ENCODE data around the gene KCNMB1. TPM values are rescaled to one million over a fixed set of nuclear protein-coding genes. Genes with fewer than 3 reads are reported as not detected.
A peak's percentile ranks its signal among the peaks of the same experiment; 100 is the strongest.

KCNMB1 gene
- total RNA-seq, 2 donors from 2014 or later: 0.74 to 0.83 TPM

DNA sequence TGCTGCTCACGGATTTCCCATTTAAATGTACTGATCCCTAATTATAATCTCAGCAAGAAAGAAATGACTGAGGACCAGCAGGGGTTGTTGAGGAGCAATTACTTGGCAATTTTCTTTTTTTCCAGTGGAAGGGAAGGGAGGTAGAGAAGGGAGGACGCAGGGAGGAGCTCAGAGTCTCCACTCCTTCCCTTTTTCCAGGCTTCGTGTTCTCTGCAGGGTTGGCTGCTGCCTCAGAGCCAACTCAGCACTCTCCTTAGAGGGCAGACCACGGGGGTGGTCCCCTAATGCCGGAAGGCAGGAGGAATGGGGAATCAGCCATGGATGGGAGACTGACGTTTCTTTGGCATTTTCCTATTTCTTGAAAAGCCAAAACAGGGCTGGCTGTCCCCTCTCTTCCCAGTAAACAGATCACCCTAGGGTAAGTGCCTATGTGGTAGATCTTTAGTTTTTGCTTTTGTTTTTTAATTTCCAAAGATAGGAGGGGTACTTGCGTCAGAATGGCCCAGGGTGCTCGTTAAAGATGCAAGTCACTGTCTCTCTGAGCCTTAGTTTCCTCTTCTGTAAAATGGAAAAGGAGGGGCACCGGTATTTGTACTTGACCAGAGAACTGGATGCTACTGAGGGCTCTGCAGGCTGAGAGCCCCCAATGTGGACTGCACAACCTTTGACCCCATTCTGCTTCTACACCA lies 52.0 kb downstream of the KCNMB1 start:
- no peaks in the 10 kb centered on the region for H3K27me3 ChIP-seq
- no peak overlapping the region for H3K4me3 ChIP-seq
- no peaks in the 10 kb centered on the region for H3K4me1 ChIP-seq
- H3K36me3 ChIP-seq: no peaks in the 10 kb centered on the region
- no peak for DNase-seq (ENCODE audit: low spot score)
- H3K27ac ChIP-seq: no peak overlapping the region
- H3K9me3 ChIP-seq: no peaks in the 10 kb centered on the region
- TF ChIP-seq CTCF (IDR thresholded peaks at IDR 0.05): no peak

DNA sequence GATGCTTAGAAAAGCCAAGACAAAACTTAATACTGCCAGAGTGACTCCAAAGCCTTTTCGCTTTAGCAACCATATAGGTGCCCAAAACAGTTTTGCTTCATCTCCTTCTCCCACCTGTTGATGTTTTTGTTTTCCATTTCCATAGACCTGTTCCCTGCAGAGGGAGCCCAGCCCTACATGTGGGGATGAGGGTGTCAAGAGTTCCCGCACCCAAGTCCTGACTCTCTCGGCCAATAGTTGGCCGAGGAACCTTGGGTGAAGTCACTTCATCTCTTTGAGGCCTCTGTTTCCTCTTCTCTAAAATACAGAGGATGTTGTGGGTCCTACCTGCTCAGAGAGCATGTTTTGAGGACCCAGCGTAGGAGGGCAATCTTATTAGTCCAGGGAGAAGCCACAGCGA lies 53.1 kb downstream of the KCNMB1 start:
- TF ChIP-seq CTCF (IDR thresholded peaks at IDR 0.05): no peak
- H3K4me1 ChIP-seq: peaks cover 0 to 7% of the 10 kb centered on the region in 2 donors

DNA sequence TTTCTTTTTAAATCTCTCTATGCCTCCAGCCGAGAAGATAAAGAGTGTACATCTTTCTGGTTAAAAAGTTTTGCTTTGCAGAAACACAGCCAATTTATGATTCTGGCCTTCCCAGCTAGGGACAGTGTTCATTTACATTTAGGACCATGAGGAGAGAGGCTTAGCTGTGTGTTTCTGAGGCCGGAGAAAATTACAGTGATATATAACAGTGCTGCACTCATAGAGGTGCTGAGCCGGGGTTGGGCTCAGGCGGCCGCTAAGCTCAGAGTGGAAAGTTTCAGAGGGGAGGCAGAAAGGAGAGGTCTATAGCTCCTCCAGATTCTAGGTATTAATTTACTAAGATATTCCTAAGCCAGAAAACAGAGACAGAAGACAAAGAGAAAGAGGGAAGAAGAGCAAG lies 54.5 kb downstream of the KCNMB1 start:
- H3K4me1 ChIP-seq: peaks cover 0 to 14% of the 10 kb centered on the region in 2 donors
- H3K27ac ChIP-seq: no peak overlapping the region
- no peaks in the 10 kb centered on the region for H3K9me3 ChIP-seq
- TF ChIP-seq CTCF (IDR thresholded peaks at IDR 0.05): no peak
- no peak overlapping the region for H3K4me3 ChIP-seq
- no peak for DNase-seq (ENCODE audit: low spot score)
- no peaks in the 10 kb centered on the region for H3K36me3 ChIP-seq
- H3K27me3 ChIP-seq: no peaks in the 10 kb centered on the region

More for the DNA sequence above, 53.1 kb downstream of the KCNMB1 start:
- Histone ChIP-seq H3K27ac (no peak overlapping the region), H3K36me3 (no peaks in the 10 kb centered on the region), H3K27me3 (no peaks in the 10 kb centered on the region), H3K4me3 (no peak overlapping the region), H3K9me3 (no peaks in the 10 kb centered on the region)
- no peak for DNase-seq (ENCODE audit: low spot score)

DNA sequence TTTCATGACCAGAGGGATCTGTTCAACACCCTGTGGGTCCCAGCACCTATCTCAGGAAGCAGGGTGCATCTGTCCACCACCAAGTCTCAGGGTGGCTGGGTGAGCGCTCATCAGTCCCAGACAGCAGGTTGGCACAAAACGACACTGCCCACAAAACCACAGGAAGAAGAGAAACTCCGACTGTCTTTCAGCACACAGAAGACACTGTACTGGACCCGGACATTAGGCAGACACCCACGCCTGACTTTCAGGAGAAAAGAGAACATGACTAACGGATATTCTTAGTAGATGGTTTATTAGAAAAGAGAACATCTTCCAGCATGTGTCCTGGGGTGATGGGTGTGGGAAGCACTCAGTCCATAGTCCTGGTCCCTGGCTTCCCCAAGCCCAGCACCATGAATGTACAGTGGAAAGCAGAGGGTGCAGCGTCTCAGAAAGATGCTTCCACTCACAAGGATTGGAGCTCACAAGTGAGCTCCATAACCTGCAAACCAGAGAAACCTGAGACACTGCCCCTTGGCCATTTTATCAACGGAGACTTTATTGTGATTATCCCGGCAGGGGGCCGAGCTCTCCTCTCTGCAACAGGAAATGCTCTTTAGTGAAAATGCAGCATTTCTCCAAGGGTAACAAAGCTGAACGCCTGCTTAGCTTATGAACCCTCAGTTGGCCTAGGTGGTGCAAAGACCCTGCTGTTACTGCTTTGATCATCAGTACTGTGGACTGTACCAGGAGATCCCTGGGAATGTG lies 55.8 kb downstream of the KCNMB1 start:
- H3K9me3 ChIP-seq: no peaks in the 10 kb centered on the region
- H3K27me3 ChIP-seq: no peaks in the 10 kb centered on the region
- H3K27ac ChIP-seq: no peak overlapping the region
- peaks cover 0 to 14% of the 10 kb centered on the region in 2 donors for H3K4me1 ChIP-seq
- no peaks in the 10 kb centered on the region for H3K36me3 ChIP-seq
- no peak for DNase-seq (ENCODE audit: low spot score)
- no peak overlapping the region for H3K4me3 ChIP-seq
- no peak for TF ChIP-seq CTCF (IDR thresholded peaks at IDR 0.05)

DNA sequence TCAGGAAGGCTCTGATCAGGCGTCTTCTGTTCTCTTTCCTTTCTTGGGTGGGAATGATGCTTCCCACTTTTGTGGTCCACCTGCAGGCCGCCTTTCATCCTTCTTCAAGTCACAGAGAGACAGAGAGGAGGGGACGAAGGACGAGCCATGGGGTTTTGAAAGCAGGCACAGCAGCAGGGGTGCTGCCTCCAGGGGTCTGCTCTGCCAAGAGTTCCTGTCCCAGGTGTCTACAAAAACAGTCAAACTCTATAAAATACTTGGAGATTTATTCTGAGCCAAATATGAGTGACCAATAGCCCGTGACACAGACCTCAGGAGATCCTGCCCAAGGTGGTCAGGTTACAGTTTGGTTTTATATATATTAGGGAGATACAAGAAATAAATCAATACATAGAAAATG lies 57.1 kb downstream of the KCNMB1 start:
- no peak for DNase-seq (ENCODE audit: low spot score)
- Histone ChIP-seq H3K9me3 (no peaks in the 10 kb centered on the region), H3K36me3 (no peaks in the 10 kb centered on the region), H3K27ac (peak overlapping the region; percentile 70 to 77), H3K27me3 (no peaks in the 10 kb centered on the region), H3K4me1 (peaks cover 0 to 14% of the 10 kb centered on the region in 2 donors), H3K4me3 (no peak overlapping the region)
- no peak for TF ChIP-seq CTCF (IDR thresholded peaks at IDR 0.05)

All from right atrium auricular region (tissue), 2 donors.